ENCODE measurements around the gene CKMT1B. TPM values are rescaled to one million over a fixed set of nuclear protein-coding genes. Genes with fewer than 3 reads are reported as not detected.

CKMT1B gene
- total and polyA plus RNA-seq, 5 donors from 2014 or later = not detected

Other genes starting within 250 kb of the CKMT1B start
- 20.9 TPM for gene ZSCAN29, start 223.0 kb upstream of the CKMT1B start, total RNA-seq
- 1 to 10 TPM; 5.0 to 7.7 (median 6.1) TPM for gene ZSCAN29, start 223.0 kb upstream of the CKMT1B start, polyA plus RNA-seq
- gene TUBGCP4, start 222.9 kb upstream of the CKMT1B start, total RNA-seq = 12.1 TPM
- gene TUBGCP4, start 222.9 kb upstream of the CKMT1B start, polyA plus RNA-seq = 10 to 100 TPM; 10.2 to 12.2 (median 11.1) TPM
- gene TP53BP1, start 100.9 kb upstream of the CKMT1B start, total RNA-seq = 42.1 TPM
- 1 to 10 TPM; 3.9 to 7.9 (median 6.0) TPM for gene TP53BP1, start 100.9 kb upstream of the CKMT1B start, polyA plus RNA-seq
- gene MAP1A, start 76.4 kb upstream of the CKMT1B start, total RNA-seq = 1.7 TPM
- under 1 TPM in 3 of 4 donors, not detected in 1; 0.01 to 0.16 (median 0.03) TPM for gene MAP1A, start 76.4 kb upstream of the CKMT1B start, polyA plus RNA-seq
- gene PPIP5K1, start 3.8 kb upstream of the CKMT1B start, total RNA-seq = 34.0 TPM
- 1 to 10 TPM; 4.3 to 7.1 (median 5.7) TPM for gene PPIP5K1, start 3.8 kb upstream of the CKMT1B start, polyA plus RNA-seq
- gene STRC, start 24.8 kb downstream of the CKMT1B start, total RNA-seq = 1.5 TPM
- gene STRC, start 24.8 kb downstream of the CKMT1B start, polyA plus RNA-seq = not detected
- gene CATSPER2, start 54.8 kb downstream of the CKMT1B start, total RNA-seq = 6.3 TPM
- 1 to 10 TPM in 1 of 4 donors, under 1 TPM in 3; 0.17 to 1.5 (median 0.51) TPM for gene CATSPER2, start 54.8 kb downstream of the CKMT1B start, polyA plus RNA-seq
- gene CKMT1A, start 99.8 kb downstream of the CKMT1B start, total RNA-seq = not detected
- gene CKMT1A, start 99.8 kb downstream of the CKMT1B start, polyA plus RNA-seq = not detected
- 156 TPM for gene PDIA3, start 152.4 kb downstream of the CKMT1B start, total RNA-seq
- 100 to 1,000 TPM; 204 to 305 (median 256) TPM for gene PDIA3, start 152.4 kb downstream of the CKMT1B start, polyA plus RNA-seq
- 0.99 TPM for gene ELL3, start 182.9 kb downstream of the CKMT1B start, total RNA-seq
- 1 to 10 TPM in 2 of 4 donors, under 1 TPM in 1, not detected in 1; 0.23 to 2.2 (median 1.8) TPM for gene ELL3, start 182.9 kb downstream of the CKMT1B start, polyA plus RNA-seq
- gene SERF2, start 198.3 kb downstream of the CKMT1B start, total RNA-seq = 400 TPM
- gene SERF2, start 198.3 kb downstream of the CKMT1B start, polyA plus RNA-seq = 1,000 to 10,000 TPM; 1,866 to 2,414 (median 2,080) TPM
- gene SERINC4, start 206.2 kb downstream of the CKMT1B start, total RNA-seq = not detected
- 1 to 10 TPM; 1.2 to 2.8 (median 2.3) TPM for gene SERINC4, start 206.2 kb downstream of the CKMT1B start, polyA plus RNA-seq
- 19.7 TPM for gene HYPK, start 206.6 kb downstream of the CKMT1B start, total RNA-seq
- gene HYPK, start 206.6 kb downstream of the CKMT1B start, polyA plus RNA-seq = 10 to 100 TPM in 3 of 4 donors, 1 to 10 TPM in 1; 6.4 to 15.2 (median 11.8) TPM
- gene MFAP1, start 230.7 kb downstream of the CKMT1B start, total RNA-seq = 17.1 TPM
- 10 to 100 TPM; 12.7 to 24.8 (median 16.5) TPM for gene MFAP1, start 230.7 kb downstream of the CKMT1B start, polyA plus RNA-seq
- 13.9 TPM for gene WDR76, start 233.0 kb downstream of the CKMT1B start, total RNA-seq
- gene WDR76, start 233.0 kb downstream of the CKMT1B start, polyA plus RNA-seq = 10 to 100 TPM; 12.1 to 14.1 (median 12.4) TPM